ENCODE measurements around the gene CACNA1C.

The CACNA1C gene

GRCh38 chr12:2218706-2219105, 165.9 kb downstream of the CACNA1C start:
- H3K27ac ChIP-seq = no peak overlapping the region
- TF ChIP-seq, protein P1, sequence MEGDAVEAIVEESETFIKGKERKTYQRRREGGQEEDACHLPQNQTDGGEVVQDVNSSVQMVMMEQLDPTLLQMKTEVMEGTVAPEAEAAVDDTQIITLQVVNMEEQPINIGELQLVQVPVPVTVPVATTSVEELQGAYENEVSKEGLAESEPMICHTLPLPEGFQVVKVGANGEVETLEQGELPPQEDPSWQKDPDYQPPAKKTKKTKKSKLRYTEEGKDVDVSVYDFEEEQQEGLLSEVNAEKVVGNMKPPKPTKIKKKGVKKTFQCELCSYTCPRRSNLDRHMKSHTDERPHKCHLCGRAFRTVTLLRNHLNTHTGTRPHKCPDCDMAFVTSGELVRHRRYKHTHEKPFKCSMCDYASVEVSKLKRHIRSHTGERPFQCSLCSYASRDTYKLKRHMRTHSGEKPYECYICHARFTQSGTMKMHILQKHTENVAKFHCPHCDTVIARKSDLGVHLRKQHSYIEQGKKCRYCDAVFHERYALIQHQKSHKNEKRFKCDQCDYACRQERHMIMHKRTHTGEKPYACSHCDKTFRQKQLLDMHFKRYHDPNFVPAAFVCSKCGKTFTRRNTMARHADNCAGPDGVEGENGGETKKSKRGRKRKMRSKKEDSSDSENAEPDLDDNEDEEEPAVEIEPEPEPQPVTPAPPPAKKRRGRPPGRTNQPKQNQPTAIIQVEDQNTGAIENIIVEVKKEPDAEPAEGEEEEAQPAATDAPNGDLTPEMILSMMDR (conservative IDR thresholded peaks at IDR 0.05) = no peak
- TF ChIP-seq ZFX (IDR thresholded peaks at IDR 0.05) = no peak

- no peak for TF ChIP-seq ZFX (IDR thresholded peaks at IDR 0.05)
- TF ChIP-seq, protein P1 (conservative IDR thresholded peaks at IDR 0.05) = no peak
- H3K27ac ChIP-seq = no peak overlapping the region
Measured at GRCh38 chr12:2221030-2221621, 168.3 kb downstream of the CACNA1C start.

DNA sequence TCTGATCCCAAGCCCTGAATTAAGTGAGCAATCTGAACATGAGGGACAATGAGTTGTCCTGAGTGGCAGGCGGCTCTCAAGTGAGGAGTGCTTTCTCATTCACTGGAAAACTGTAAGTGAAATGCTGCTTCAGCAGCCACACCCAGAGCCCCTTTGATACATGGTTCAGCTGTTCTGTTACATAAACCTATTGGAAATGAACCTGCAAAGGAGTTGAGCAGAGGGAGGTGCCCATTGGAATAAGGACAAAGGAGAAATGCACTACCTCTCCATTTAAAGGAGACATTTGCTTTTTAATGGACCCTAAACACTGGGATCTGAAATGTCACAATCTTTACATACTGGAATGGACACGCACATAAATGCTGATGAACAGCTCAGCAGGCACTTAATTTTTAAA, 169.9 kb downstream of the CACNA1C start:
- H3K27ac ChIP-seq = no peak overlapping the region
- TF ChIP-seq, protein P1 (conservative IDR thresholded peaks at IDR 0.05) = no peak
- TF ChIP-seq ZFX (IDR thresholded peaks at IDR 0.05) = no peak

DNA sequence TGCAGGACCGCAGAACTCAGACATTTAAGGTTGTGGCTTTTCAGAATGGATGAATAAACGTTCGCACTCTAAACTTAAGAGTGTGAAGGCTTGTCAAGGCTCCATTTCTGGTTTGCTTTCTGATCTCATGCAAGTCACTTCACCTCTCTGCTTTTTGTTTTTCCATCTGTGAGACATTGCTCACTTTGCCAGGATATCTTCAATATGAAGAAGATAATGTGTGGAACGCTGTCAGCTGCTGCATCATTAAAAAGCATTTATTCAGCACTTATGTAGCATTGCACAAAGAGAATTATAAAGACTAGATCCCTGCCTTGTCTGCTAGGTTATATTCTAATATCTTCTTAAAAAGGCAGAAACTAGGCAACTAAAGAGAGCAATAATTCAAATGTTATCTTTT, 172.2 kb downstream of the CACNA1C start:
- H3K27ac ChIP-seq = no peak overlapping the region
- TF ChIP-seq, protein P1 (conservative IDR thresholded peaks at IDR 0.05) = no peak
- TF ChIP-seq ZFX (IDR thresholded peaks at IDR 0.05) = no peak

- H3K27ac ChIP-seq = no peak overlapping the region
- TF ChIP-seq, protein P1 (conservative IDR thresholded peaks at IDR 0.05) = no peak
- TF ChIP-seq ZFX (IDR thresholded peaks at IDR 0.05) = no peak
Measured at GRCh38 chr12:2225696-2226095, 172.9 kb downstream of the CACNA1C start.

DNA sequence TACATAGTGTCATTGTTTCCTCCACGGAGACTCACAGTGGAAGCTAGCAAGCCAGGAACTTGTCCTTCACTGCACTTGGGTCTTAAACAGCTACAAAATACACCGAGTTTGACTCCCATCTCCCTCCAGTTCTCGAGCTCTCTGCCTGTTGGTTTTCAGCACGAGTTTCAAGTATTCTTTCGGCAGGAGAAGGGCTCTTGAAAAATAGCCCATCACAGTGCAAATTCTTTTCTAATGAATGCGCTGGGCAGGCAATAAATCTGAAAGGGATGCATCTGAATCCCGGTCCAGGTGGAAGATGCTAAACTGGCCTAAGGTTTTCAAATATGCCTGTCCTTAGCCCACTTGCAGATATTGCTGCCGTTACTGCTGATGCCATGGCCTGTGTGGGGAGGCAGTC, 173.9 kb downstream of the CACNA1C start:
- TF ChIP-seq ZFX (IDR thresholded peaks at IDR 0.05) = no peak
- TF ChIP-seq, protein P1 (conservative IDR thresholded peaks at IDR 0.05) = no peak
- no peak overlapping the region for H3K27ac ChIP-seq

DNA sequence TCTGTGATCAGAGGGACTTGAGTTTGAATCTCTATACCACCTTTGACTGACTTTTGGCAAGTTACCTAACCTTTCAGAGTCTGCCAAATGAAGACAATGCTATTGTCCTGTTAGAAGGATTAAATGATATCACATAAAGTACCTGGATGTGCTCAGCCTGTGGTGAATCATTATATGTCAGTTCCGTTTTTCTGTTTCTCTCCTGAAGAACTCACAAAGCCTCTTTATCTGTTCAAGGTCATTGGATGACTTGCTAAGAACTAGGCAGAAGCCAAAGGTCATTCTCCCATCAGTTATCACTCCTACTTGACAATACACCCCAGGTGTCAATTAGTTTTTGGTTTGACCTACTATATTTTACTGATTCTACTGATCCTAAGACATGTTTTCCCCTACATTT, 174.6 kb downstream of the CACNA1C start:
- no peak for TF ChIP-seq ZFX (IDR thresholded peaks at IDR 0.05)
- TF ChIP-seq, protein P1 (conservative IDR thresholded peaks at IDR 0.05) = no peak
- H3K27ac ChIP-seq = no peak overlapping the region

All from C4-2B (cell line).